ENCODE data around the gene TRIM17. TPM values are rescaled to one million over a fixed set of nuclear protein-coding genes. Genes with fewer than 3 reads are reported as not detected.

TRIM17 gene
- total and polyA plus RNA-seq, 5 experiments from 2014 or later = 0.39 to 3.1 (median 0.62) TPM

GRCh38 chr1:228372183-228373003, 44.3 kb downstream of the TRIM17 start:
- no peak overlapping the region for H3K27ac Mint-ChIP-seq
- DNase-seq (peak in 1 of 10 donors; percentile 58), ATAC-seq (no peak)
- POLR2A ChIA-PET = no interaction called here
- H3K4me3 Mint-ChIP-seq = no peak overlapping the region
- peaks cover 0 to 1% (median 0%) of the 10 kb centered on the region in 4 donors for H3K4me1 Mint-ChIP-seq
- H3K9me3 Mint-ChIP-seq = no peaks in the 10 kb centered on the region
- no peaks in the 10 kb centered on the region for H3K27me3 Mint-ChIP-seq
- H3K36me3 Mint-ChIP-seq = no peaks in the 10 kb centered on the region

- DNase-seq (peak in 1 of 10 donors; percentile 52), ATAC-seq (no peak)
- POLR2A ChIA-PET = no interaction called here
- Mint-ChIP-seq H3K4me1 (peaks cover 0 to 1% (median 0%) of the 10 kb centered on the region in 4 donors), H3K9me3 (no peaks in the 10 kb centered on the region), H3K27ac (no peak overlapping the region), H3K4me3 (no peak overlapping the region), H3K27me3 (no peaks in the 10 kb centered on the region), H3K36me3 (no peaks in the 10 kb centered on the region)
These were observed 44.9 kb downstream of the TRIM17 start for GRCh38 chr1:228371741-228372182.

- Mint-ChIP-seq H3K4me1 (peaks cover 0 to under 1% (median 0%) of the 10 kb centered on the region in 4 donors), H3K27me3 (no peaks in the 10 kb centered on the region), H3K4me3 (no peak overlapping the region), H3K27ac (no peak overlapping the region), H3K9me3 (no peaks in the 10 kb centered on the region), H3K36me3 (no peaks in the 10 kb centered on the region)
- POLR2A ChIA-PET = no interaction called here
- DNase-seq = peak in 1 of 10 donors; percentile 51
- ATAC-seq = no peak
These were observed 45.5 kb downstream of the TRIM17 start for GRCh38 chr1:228370941-228371740.

GRCh38 chr1:228370439-228370940, 46.2 kb downstream of the TRIM17 start:
- H3K27me3 Mint-ChIP-seq = no peaks in the 10 kb centered on the region
- no peak overlapping the region for H3K27ac Mint-ChIP-seq
- no peak overlapping the region for H3K4me3 Mint-ChIP-seq
- POLR2A ChIA-PET = no interaction called here
- DNase-seq (peak in 1 of 10 donors; percentile 60), ATAC-seq (no peak)
- no peaks in the 10 kb centered on the region for H3K4me1 Mint-ChIP-seq
- H3K36me3 Mint-ChIP-seq = no peaks in the 10 kb centered on the region
- no peaks in the 10 kb centered on the region for H3K9me3 Mint-ChIP-seq

GRCh38 chr1:228369608-228370438, 46.8 kb downstream of the TRIM17 start:
- Mint-ChIP-seq H3K9me3 (no peaks in the 10 kb centered on the region), H3K4me1 (no peaks in the 10 kb centered on the region), H3K27me3 (no peaks in the 10 kb centered on the region), H3K27ac (no peak overlapping the region), H3K4me3 (no peak overlapping the region), H3K36me3 (no peaks in the 10 kb centered on the region)
- ATAC-seq (no peak), DNase-seq (peak in 1 of 10 donors; percentile 36)
- POLR2A ChIA-PET = no interaction called here

- DNase-seq = peak in 1 of 10 donors; percentile 53
- POLR2A ChIA-PET = no interaction called here
- Mint-ChIP-seq H3K9me3 (no peaks in the 10 kb centered on the region), H3K4me1 (no peaks in the 10 kb centered on the region), H3K27ac (peak overlapping the region in 2 of 10 donors; percentile 15 to 45), H3K36me3 (no peaks in the 10 kb centered on the region), H3K27me3 (no peaks in the 10 kb centered on the region), H3K4me3 (no peak overlapping the region)
- ATAC-seq = no peak
These were observed 47.7 kb downstream of the TRIM17 start for GRCh38 chr1:228368801-228369607.

GRCh38 chr1:228367798-228368791, 48.6 kb downstream of the TRIM17 start:
- Mint-ChIP-seq H3K4me3 (no peak overlapping the region), H3K9me3 (no peaks in the 10 kb centered on the region), H3K27me3 (no peaks in the 10 kb centered on the region), H3K27ac (no peak overlapping the region), H3K4me1 (no peaks in the 10 kb centered on the region), H3K36me3 (no peaks in the 10 kb centered on the region)
- POLR2A ChIA-PET = interaction anchor here (0.6 kb wide), 1 partner anchor 1120 kb away, joined by 3 read pairs; no protein-coding TSS in a partner anchor
- DNase-seq = peak in 1 of 10 donors; percentile 59
- no peak for ATAC-seq

GRCh38 chr1:228366866-228367741, 49.6 kb downstream of the TRIM17 start:
- H3K36me3 Mint-ChIP-seq = no peaks in the 10 kb centered on the region
- H3K4me1 Mint-ChIP-seq = no peaks in the 10 kb centered on the region
- no peak for ATAC-seq
- DNase-seq = peak in 1 of 10 donors; percentile 52
- no peak overlapping the region for H3K4me3 Mint-ChIP-seq
- POLR2A ChIA-PET = no interaction called here
- no peak overlapping the region for H3K27ac Mint-ChIP-seq
- H3K9me3 Mint-ChIP-seq = no peaks in the 10 kb centered on the region
- no peaks in the 10 kb centered on the region for H3K27me3 Mint-ChIP-seq

- H3K27ac Mint-ChIP-seq = no peak overlapping the region
- no peak overlapping the region for H3K4me3 Mint-ChIP-seq
- H3K36me3 Mint-ChIP-seq = no peaks in the 10 kb centered on the region
- ATAC-seq (no peak), DNase-seq (peak in 1 of 10 donors; percentile 46)
- H3K9me3 Mint-ChIP-seq = no peaks in the 10 kb centered on the region
- no peaks in the 10 kb centered on the region for H3K4me1 Mint-ChIP-seq
- POLR2A ChIA-PET = no interaction called here
- no peaks in the 10 kb centered on the region for H3K27me3 Mint-ChIP-seq
These were observed 50.4 kb downstream of the TRIM17 start for GRCh38 chr1:228366062-228366865.
